Colonic mucosa (tissue), 4 donors: ENCODE data around the gene ZNF652. TPM values are rescaled to one million over a fixed set of nuclear protein-coding genes. Genes with fewer than 3 reads are reported as not detected.
"Not testable (repeated sequence)": the region's sequence is repeated elsewhere in the genome, so short reads cannot be mapped to it uniquely, and the experiment has no call there.

Source experiments
- DNase-seq: peaks from one replicate; pipeline ENCODE4 v3.0.0-alpha.2; 2020
- H3K27ac ChIP-seq: fragments of 200-600 bp; one replicate; pipeline ENCODE4 v1.8.0; 2021
- H3K27me3 ChIP-seq: fragments of 200-600 bp; one replicate; pipeline ENCODE4 v1.8.0; 2021
- H3K36me3 ChIP-seq: fragments of 200-600 bp; one replicate; pipeline ENCODE4 v1.8.0; 2021
- H3K4me1 ChIP-seq: fragments of 200-600 bp; one replicate; pipeline ENCODE4 v1.8.0; 2021; ENCODE audit warnings: mild to moderate bottlenecking
- H3K4me3 ChIP-seq: fragments of 200-600 bp; one replicate; pipeline ENCODE4 v1.8.0; 2021
- H3K9ac ChIP-seq, 2 donors: one replicate each; pipeline ENCODE4 v1.7.0; 2013; ENCODE audit warnings: control low read depth in 2 of 2, low read depth in 2 of 2, low read length in 2 of 2
- H3K9me3 ChIP-seq: fragments of 200-600 bp; one replicate; pipeline ENCODE4 v1.8.0; 2021
- CTCF ChIP-seq: fragments of 200-600 bp; IDR thresholded peaks from one replicate; pipeline ENCODE4 v1.8.0; 2022; ENCODE audit warnings: antibody characterized with exemption, mild to moderate bottlenecking
- intact Hi-C: fragments of 100-400 bp; cut with DNase I; formaldehyde crosslinking; loops from one replicate; pipeline ENCODE4 v1.14.1; 2022
- total RNA-seq, 2 donors: library from RNA; stranded (reverse); fragmentation: NEBNext Ultra II Directional in 1 of 2; extraction: Animal tissue kit (Norgen Biotek cat#: 25700) in 1 of 2; gene quantifications; one replicate each; pipeline ENCODE4 v1.2.1, GENCODE V29; 2021
- donor health status: healthy.
- donor health status: DM: no; HTN: no; CAD: no.
- donor health status: DM: no; HTN: no; CAD: no.

ZNF652 gene
- total RNA-seq, 2 donors from 2014 or later: 38.1 to 62.5 TPM

- no peaks in the 10 kb centered on the region for H3K9me3 ChIP-seq
- H3K27ac ChIP-seq: no peak overlapping the region
- no peak overlapping the region for H3K4me3 ChIP-seq
- TF ChIP-seq CTCF: no peak
- H3K27me3 ChIP-seq: no peaks in the 10 kb centered on the region
- intact Hi-C loops: no loop called here
- no peak for DNase-seq
- H3K4me1 ChIP-seq: no peaks in the 10 kb centered on the region
- H3K9ac ChIP-seq: no peak overlapping the region
- H3K36me3 ChIP-seq: no peaks in the 10 kb centered on the region
Measured at GRCh38 chr17:49269356-49269755, 92.7 kb downstream of the ZNF652 start.

- H3K36me3 ChIP-seq: no peaks in the 10 kb centered on the region
- H3K9me3 ChIP-seq: no peaks in the 10 kb centered on the region
- no peak for TF ChIP-seq CTCF
- intact Hi-C loops: no loop called here
- no peaks in the 10 kb centered on the region for H3K4me1 ChIP-seq
- no peak overlapping the region for H3K27ac ChIP-seq
- DNase-seq: no peak
- H3K27me3 ChIP-seq: no peaks in the 10 kb centered on the region
- no peak overlapping the region for H3K4me3 ChIP-seq
- H3K9ac ChIP-seq: no peak overlapping the region
Measured at GRCh38 chr17:49267912-49268311, 94.1 kb downstream of the ZNF652 start.

- no peak overlapping the region for H3K27ac ChIP-seq
- no peaks in the 10 kb centered on the region for H3K9me3 ChIP-seq
- DNase-seq: no peak
- H3K36me3 ChIP-seq: no peaks in the 10 kb centered on the region
- intact Hi-C loops: no loop called here
- no peak overlapping the region for H3K4me3 ChIP-seq
- no peak overlapping the region for H3K9ac ChIP-seq
- no peak for TF ChIP-seq CTCF
- H3K27me3 ChIP-seq: no peaks in the 10 kb centered on the region
- H3K4me1 ChIP-seq: no peaks in the 10 kb centered on the region
Measured at GRCh38 chr17:49266233-49266632, 95.8 kb downstream of the ZNF652 start.

GRCh38 chr17:49261540-49261939, 100.5 kb downstream of the ZNF652 start:
- H3K4me3 ChIP-seq, H3K27ac ChIP-seq, H3K36me3 ChIP-seq, H3K9me3 ChIP-seq, H3K27me3 ChIP-seq, H3K4me1 ChIP-seq, DNase-seq, H3K9ac ChIP-seq, intact Hi-C loops: not testable (repeated sequence)

GRCh38 chr17:49260817-49261291, 101.2 kb downstream of the ZNF652 start:
- intact Hi-C loops: no loop called here
- no peaks in the 10 kb centered on the region for H3K36me3 ChIP-seq
- H3K4me1 ChIP-seq: no peaks in the 10 kb centered on the region
- peak overlapping the region; percentile 57 for H3K4me3 ChIP-seq
- peak overlapping the region in 1 of 2 donors; percentile 40 for H3K9ac ChIP-seq
- H3K27ac ChIP-seq: peak overlapping the region; percentile 57
- no peak for TF ChIP-seq CTCF
- no peak for DNase-seq
- H3K9me3 ChIP-seq: no peaks in the 10 kb centered on the region
- no peaks in the 10 kb centered on the region for H3K27me3 ChIP-seq

GRCh38 chr17:49260011-49260816, 101.8 kb downstream of the ZNF652 start:
- Histone ChIP-seq H3K27ac (peak overlapping the region; percentile 57), H3K4me3 (peak overlapping the region; percentile 57), H3K36me3 (no peaks in the 10 kb centered on the region), H3K27me3 (no peaks in the 10 kb centered on the region), H3K4me1 (no peaks in the 10 kb centered on the region), H3K9me3 (no peaks in the 10 kb centered on the region), H3K9ac (peak overlapping the region; percentile 40 to 81)
- TF ChIP-seq CTCF: no peak
- intact Hi-C loops: no loop called here
- peak; percentile 41 for DNase-seq
